Gastrocnemius medialis (tissue), 4 donors: ENCODE data around the gene GPR61. TPM values are rescaled to one million over a fixed set of nuclear protein-coding genes. Genes with fewer than 3 reads are reported as not detected.

Experiments used
- ATAC-seq, 2 donors: fragments of 150-250 bp; one replicate each; pipeline ENCODE4 v1.9.1; 2016
- DNase-seq, 2 donors: peaks; one replicate each; pipeline ENCODE4 v3.0.0-alpha.2; 2019
- H3K27ac ChIP-seq, 4 donors: fragments of 200-600 bp; sonication (generic); 1 replicate in 1 of 4; 2 replicates in 3 of 4; pipeline ENCODE4 v1.5.1; 2016 to 2018; ENCODE audit warnings: mild to moderate bottlenecking in 2 of 4, moderate library complexity in 1 of 4
- H3K27me3 ChIP-seq, 3 donors: fragments of 200-600 bp; sonication (generic) in 2 of 3; 1 replicate in 1 of 3; 2 replicates in 2 of 3; pipeline versions ENCODE4 v1.5.1 to v1.6.0; 2016 to 2019; ENCODE audit warnings: mild to moderate bottlenecking in 1 of 3, moderate library complexity in 1 of 3
- H3K36me3 ChIP-seq, 2 donors: fragments of 200-600 bp; sonication (generic) in 1 of 2; one replicate each; pipeline ENCODE4 v1.5.1; 2017 to 2018
- H3K4me1 ChIP-seq, 2 donors: fragments of 200-600 bp; sonication (generic) in 1 of 2; one replicate each; pipeline ENCODE4 v1.5.1; 2016 to 2017; ENCODE audit warnings: mild to moderate bottlenecking in 2 of 2
- H3K4me3 ChIP-seq, 4 donors: fragments of 200-600 bp; sonication (generic) in 3 of 4; 1 replicate in 1 of 4; 2 replicates in 3 of 4; pipeline ENCODE4 v1.5.1; 2016 to 2019; ENCODE audit warnings: mild to moderate bottlenecking in 2 of 4
- H3K9me3 ChIP-seq, 3 donors: fragments of 200-600 bp; sonication (generic) in 2 of 3; 1 replicate in 1 of 3; 2 replicates in 2 of 3; pipeline ENCODE4 v1.5.1; 2016 to 2019
- POLR2A ChIP-seq, 2 donors: fragments of 450-650 bp; IDR thresholded peaks; one replicate each; pipeline ENCODE4 v1.6.1; 2017; ENCODE audit warnings: antibody characterized with exemption in 2 of 2, mild to moderate bottlenecking in 2 of 2, moderate library complexity in 2 of 2
- in situ Hi-C, 4 donors: fragments of 200-750 bp; cut with MboI; loops; one replicate each; pipeline versions ENCODE4 v1.15.0 to v1.8.0; 2017; ENCODE audit warnings: low sequenced_read_pairs in 4 of 4
- intact Hi-C: fragments of 100-400 bp; cut with DNase I; formaldehyde crosslinking; loops from one replicate; pipeline ENCODE4 v1.15.1; 2023; ENCODE audit warnings: low total_unique reads
- total RNA-seq, 4 donors: library from RNA; depleted of rRNA; stranded (reverse); fragments of >200 nt; gene quantifications; one replicate each; pipeline versions ENCODE4 v1.1.0 to v1.2.3, GENCODE V29; 2016
- TF ChIP-seq, protein P1 (sequence below), 5 experiments: fragments of 450-650 bp in 3 of 5; fragments of 200-600 bp in 2 of 5; sonication (generic) in 2 of 5; IDR thresholded peaks in 4 of 5; conservative IDR thresholded peaks in 1 of 5; 1 replicate in 4 of 5; 2 replicates in 1 of 5; pipeline ENCODE4 v1.5.1; 2016 to 2019; ENCODE audit warnings: antibody characterized with exemption in 5 of 5, mild to moderate bottlenecking in 3 of 5, moderate library complexity in 3 of 5

GPR61 gene
- total RNA-seq, 4 donors from 2014 or later = not detected

GRCh38 chr1:109556563-109556962 lies 16.9 kb downstream of the GPR61 start:
- Histone ChIP-seq H3K36me3 (no peaks in the 10 kb centered on the region), H3K27me3 (no peaks in the 10 kb centered on the region), H3K27ac (no peak overlapping the region), H3K9me3 (no peaks in the 10 kb centered on the region), H3K4me3 (no peak overlapping the region), H3K4me1 (peaks cover 38 to 51% of the 10 kb centered on the region in 2 donors)
- DNase-seq (no peak), ATAC-seq (no peak)
- intact Hi-C loops = no loop called here
- in situ Hi-C loops = no loop called here
- TF ChIP-seq, protein P1, sequence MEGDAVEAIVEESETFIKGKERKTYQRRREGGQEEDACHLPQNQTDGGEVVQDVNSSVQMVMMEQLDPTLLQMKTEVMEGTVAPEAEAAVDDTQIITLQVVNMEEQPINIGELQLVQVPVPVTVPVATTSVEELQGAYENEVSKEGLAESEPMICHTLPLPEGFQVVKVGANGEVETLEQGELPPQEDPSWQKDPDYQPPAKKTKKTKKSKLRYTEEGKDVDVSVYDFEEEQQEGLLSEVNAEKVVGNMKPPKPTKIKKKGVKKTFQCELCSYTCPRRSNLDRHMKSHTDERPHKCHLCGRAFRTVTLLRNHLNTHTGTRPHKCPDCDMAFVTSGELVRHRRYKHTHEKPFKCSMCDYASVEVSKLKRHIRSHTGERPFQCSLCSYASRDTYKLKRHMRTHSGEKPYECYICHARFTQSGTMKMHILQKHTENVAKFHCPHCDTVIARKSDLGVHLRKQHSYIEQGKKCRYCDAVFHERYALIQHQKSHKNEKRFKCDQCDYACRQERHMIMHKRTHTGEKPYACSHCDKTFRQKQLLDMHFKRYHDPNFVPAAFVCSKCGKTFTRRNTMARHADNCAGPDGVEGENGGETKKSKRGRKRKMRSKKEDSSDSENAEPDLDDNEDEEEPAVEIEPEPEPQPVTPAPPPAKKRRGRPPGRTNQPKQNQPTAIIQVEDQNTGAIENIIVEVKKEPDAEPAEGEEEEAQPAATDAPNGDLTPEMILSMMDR (IDR thresholded peaks at IDR 0.05 in 4 of 5, conservative IDR thresholded peaks at IDR 0.05 in 1 of 5) = no peak
- TF ChIP-seq POLR2A (IDR thresholded peaks at IDR 0.05) = no peak

DNA sequence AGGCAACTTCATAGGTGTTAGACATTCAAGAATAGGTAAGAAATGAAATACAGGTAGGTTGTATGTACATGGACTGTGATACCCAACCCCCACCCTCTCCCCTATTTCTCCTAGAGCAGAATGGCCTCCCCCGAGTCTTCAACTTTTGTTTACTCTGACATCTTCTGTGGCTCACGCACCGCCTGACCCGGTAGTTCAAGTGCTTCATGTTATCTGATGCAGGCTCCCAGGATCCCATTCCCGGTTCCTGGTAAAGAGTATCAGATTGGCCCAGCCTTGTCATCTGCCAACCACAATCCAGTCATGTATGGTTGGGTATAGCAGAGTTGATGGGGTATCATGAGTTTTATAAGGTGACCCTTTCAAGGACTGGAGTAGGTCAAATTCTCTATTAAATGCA lies 17.8 kb downstream of the GPR61 start:
- TF ChIP-seq POLR2A (IDR thresholded peaks at IDR 0.05) = no peak
- TF ChIP-seq, protein P1 (IDR thresholded peaks at IDR 0.05 in 4 of 5, conservative IDR thresholded peaks at IDR 0.05 in 1 of 5) = no peak
- Histone ChIP-seq H3K4me1 (peaks cover 45 to 50% of the 10 kb centered on the region in 2 donors), H3K27me3 (no peaks in the 10 kb centered on the region), H3K27ac (no peak overlapping the region), H3K4me3 (no peak overlapping the region), H3K9me3 (no peaks in the 10 kb centered on the region), H3K36me3 (no peaks in the 10 kb centered on the region)
- in situ Hi-C loops = no loop called here
- no peak for DNase-seq
- intact Hi-C loops = no loop called here
- no peak for ATAC-seq

- TF ChIP-seq, protein P1 (IDR thresholded peaks at IDR 0.05 in 4 of 5, conservative IDR thresholded peaks at IDR 0.05 in 1 of 5) = no peak
- no peak for TF ChIP-seq POLR2A (IDR thresholded peaks at IDR 0.05)
- H3K4me3 ChIP-seq = no peak overlapping the region
- no peaks in the 10 kb centered on the region for H3K27me3 ChIP-seq
- DNase-seq (no peak), ATAC-seq (no peak)
- no peaks in the 10 kb centered on the region for H3K9me3 ChIP-seq
- in situ Hi-C loops (no loop called here), intact Hi-C loops (no loop called here)
- no peaks in the 10 kb centered on the region for H3K36me3 ChIP-seq
- H3K4me1 ChIP-seq = peaks cover 69% of the 10 kb centered on the region in 2 donors
- H3K27ac ChIP-seq = no peak overlapping the region
Observed at GRCh38 chr1:109559995-109560394, 20.3 kb downstream of the GPR61 start.

GRCh38 chr1:109564194-109564878 lies 24.7 kb downstream of the GPR61 start:
- TF ChIP-seq, protein P1 (IDR thresholded peaks at IDR 0.05 in 4 of 5, conservative IDR thresholded peaks at IDR 0.05 in 1 of 5) = no peak
- no peak for TF ChIP-seq POLR2A (IDR thresholded peaks at IDR 0.05)
- peak in 1 of 2 donors; percentile 40 for ATAC-seq

More at GRCh38 chr1:109564194-109564878, 24.7 kb downstream of the GPR61 start:
- in situ Hi-C loops (no loop called here), intact Hi-C loops (no loop called here)
- Histone ChIP-seq H3K9me3 (no peaks in the 10 kb centered on the region), H3K27ac (no peak overlapping the region), H3K36me3 (no peaks in the 10 kb centered on the region), H3K4me3 (no peak overlapping the region), H3K4me1 (peaks cover 72 to 92% of the 10 kb centered on the region in 2 donors), H3K27me3 (no peaks in the 10 kb centered on the region)
- no peak for DNase-seq
